Astrocyte of the cerebellum (primary cell): ENCODE data around the gene HIRIP3.

Source experiments
- DNase-seq: peaks from one replicate; pipeline ENCODE4 v3.0.0-alpha.2; 2011; ENCODE audit warnings: low read depth
- H3K4me3 ChIP-seq: 2 replicates; pipeline ENCODE4 v1.5.1; 2011; ENCODE audit warnings: mild to moderate bottlenecking, low read depth, low read length, moderate library complexity
- in situ Hi-C: cut with HindIII; loops from 2 replicates; pipeline ENCODE4 v1.10.0; 2017; ENCODE audit warnings: low sequenced_read_pairs
- TF ChIP-seq, protein P1 (sequence below): IDR thresholded peaks from 2 replicates; pipeline ENCODE4 v1.5.1; 2012; ENCODE audit warnings: low read length, low read depth, moderate library complexity, mild to moderate bottlenecking; ENCODE audit errors: missing control alignments

The HIRIP3 gene

GRCh38 chr16:29958756-29959155 is 36.7 kb downstream of the HIRIP3 start:
- no peak overlapping the region for H3K4me3 ChIP-seq
- DNase-seq, result no peak
- TF ChIP-seq, protein P1, sequence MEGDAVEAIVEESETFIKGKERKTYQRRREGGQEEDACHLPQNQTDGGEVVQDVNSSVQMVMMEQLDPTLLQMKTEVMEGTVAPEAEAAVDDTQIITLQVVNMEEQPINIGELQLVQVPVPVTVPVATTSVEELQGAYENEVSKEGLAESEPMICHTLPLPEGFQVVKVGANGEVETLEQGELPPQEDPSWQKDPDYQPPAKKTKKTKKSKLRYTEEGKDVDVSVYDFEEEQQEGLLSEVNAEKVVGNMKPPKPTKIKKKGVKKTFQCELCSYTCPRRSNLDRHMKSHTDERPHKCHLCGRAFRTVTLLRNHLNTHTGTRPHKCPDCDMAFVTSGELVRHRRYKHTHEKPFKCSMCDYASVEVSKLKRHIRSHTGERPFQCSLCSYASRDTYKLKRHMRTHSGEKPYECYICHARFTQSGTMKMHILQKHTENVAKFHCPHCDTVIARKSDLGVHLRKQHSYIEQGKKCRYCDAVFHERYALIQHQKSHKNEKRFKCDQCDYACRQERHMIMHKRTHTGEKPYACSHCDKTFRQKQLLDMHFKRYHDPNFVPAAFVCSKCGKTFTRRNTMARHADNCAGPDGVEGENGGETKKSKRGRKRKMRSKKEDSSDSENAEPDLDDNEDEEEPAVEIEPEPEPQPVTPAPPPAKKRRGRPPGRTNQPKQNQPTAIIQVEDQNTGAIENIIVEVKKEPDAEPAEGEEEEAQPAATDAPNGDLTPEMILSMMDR, result no peak
- in situ Hi-C loops, result no loop called here

DNA sequence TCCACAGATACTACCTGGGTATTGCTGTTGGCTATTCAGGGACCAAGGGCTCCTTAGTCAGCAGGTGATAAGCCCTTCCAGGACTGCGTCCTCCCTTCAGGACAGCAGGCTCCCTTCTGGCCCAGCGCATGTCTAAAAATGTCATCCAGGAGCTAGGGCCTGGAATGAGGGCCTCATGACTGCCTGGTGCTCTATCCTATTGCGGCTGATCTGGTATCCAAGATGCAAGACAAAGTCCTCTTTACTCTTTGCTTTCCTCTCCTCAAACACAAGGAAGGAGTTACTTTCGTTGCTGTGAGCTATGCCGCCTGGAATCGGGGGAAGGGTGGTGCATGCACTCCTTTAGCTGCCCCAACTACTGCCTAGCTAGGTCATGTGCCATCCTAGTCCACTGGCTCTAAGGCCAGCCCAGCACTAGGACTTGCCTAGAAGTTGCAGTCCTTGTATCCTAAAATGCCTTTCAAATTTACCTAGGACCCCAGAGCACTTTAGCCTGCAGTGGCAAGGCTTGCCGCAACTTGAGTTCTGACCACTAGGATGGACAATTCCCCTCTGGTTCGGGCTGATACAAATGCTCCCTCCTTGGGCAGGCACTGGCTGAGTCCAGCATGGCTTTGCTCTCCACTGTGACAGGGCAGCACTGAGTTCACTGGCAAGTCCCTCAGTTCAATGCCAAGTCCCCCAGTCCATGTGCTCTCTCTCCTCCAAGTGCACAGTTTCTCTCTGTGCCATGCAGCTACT is 43.6 kb downstream of the HIRIP3 start:
- TF ChIP-seq, protein P1, result no peak
- no peak overlapping the region for H3K4me3 ChIP-seq
- in situ Hi-C loops, result no loop called here
- no peak for DNase-seq

GRCh38 chr16:29950806-29951461 is 44.5 kb downstream of the HIRIP3 start:
- in situ Hi-C loops, result no loop called here

DNA sequence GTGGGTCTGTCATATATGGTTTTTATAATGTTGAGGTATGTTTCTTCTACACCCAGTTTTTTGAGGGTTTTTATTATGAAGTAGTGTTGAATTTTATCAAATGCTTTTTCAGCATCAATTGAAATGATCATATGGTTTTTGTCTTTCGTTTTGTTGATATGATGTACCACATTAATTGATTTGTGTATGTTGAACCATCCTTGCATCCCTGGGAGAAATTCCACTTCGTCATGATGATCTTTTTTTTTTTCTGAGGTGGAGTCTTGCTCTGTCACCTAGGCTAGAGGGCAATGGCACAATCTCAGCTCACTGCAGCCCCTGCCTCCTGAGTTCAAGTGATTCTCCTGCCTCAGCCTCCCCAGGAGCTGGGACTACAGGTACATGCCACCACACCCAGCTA is 47.5 kb downstream of the HIRIP3 start:
- TF ChIP-seq, protein P1, result no peak
- H3K4me3 ChIP-seq, result no peak overlapping the region
- no peak for DNase-seq
- in situ Hi-C loops, result no loop called here

More at GRCh38 chr16:29950806-29951461, 44.5 kb downstream of the HIRIP3 start:
- no peak overlapping the region for H3K4me3 ChIP-seq
- no peak for DNase-seq
- TF ChIP-seq, protein P1, result no peak

DNA sequence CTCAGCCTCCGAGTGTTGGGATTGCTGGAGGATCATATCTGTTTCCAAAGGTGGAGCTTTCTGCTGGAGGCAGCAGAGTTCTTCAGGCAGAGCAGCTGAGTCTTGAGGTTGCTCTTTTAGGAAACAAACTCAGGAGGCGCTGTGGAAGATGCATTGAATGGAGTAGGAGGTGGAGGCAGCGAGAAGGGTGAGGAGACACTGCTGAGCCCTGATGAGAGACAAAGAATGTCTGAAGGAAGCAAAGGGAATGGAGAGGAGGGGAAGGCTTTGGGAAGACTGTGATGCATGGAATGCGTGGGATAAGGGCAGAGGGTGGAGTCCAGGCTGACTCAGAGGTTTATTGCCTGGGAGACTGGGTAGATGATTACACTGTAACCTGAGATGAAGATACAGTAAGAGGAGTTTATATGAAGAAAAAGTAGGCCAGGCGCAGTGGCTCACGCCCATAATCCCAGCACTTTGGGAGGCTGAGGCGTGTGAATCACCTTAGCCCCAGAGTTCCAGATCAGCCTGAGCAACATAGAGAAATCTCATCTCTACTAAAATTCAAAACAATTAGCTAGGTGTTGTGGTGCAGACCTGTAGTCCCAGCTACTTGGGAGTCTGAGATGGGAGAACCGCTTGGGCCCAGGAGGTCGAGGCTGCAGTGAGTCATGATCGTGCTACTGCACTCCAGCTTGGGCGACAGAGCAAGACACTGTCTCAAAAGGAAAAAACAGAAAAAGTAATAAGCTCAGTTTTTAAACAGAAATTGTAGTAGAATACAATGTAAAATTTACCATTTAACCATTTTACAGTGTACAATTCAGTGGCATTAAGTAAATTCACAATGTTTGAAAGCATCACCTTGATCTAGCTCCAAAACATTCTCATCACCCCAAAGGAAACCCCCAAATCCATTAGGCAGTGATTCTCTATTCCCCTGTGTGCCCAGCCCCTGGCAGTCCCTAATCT is 51.3 kb downstream of the HIRIP3 start:
- TF ChIP-seq, protein P1, result peak; percentile 45
- DNase-seq, result peak; percentile 93
- H3K4me3 ChIP-seq, result no peak overlapping the region
- in situ Hi-C loops, result loop anchor here (5.0 kb wide), 1 partner anchor 82 kb away; the partner anchor contains the start of gene CDIPT
